NK-92 treated with Interleukin-12 subunit alpha and Interleukin-12 subunit beta, amount 100 ng/mL, for 24 hours (cell line): ENCODE data around the gene ANKS1A.
A peak's percentile ranks its signal among the peaks of the same experiment; 100 is the strongest.
"Not testable (repeated sequence)": the region's sequence is repeated elsewhere in the genome, so short reads cannot be mapped to it uniquely, and the experiment has no call there.

ENCODE experiments used
- DNase-seq: peaks from one replicate; lab custom pipeline; 2025; lab: John Stamatoyannopoulos, UW

ANKS1A gene

GRCh38 chr6:35107761-35108160, 218.7 kb downstream of the ANKS1A start:
- not testable (repeated sequence) for DNase-seq

GRCh38 chr6:35108309-35108885, 219.3 kb downstream of the ANKS1A start:
- no peak for DNase-seq

- no peak for DNase-seq
Observed at GRCh38 chr6:35120746-35121145, 231.7 kb downstream of the ANKS1A start.

GRCh38 chr6:35124356-35124755, 235.3 kb downstream of the ANKS1A start:
- DNase-seq = no peak

GRCh38 chr6:35128042-35128441, 239.0 kb downstream of the ANKS1A start:
- no peak for DNase-seq

GRCh38 chr6:35128496-35128895, 239.4 kb downstream of the ANKS1A start:
- no peak for DNase-seq

GRCh38 chr6:35136185-35136584, 247.1 kb downstream of the ANKS1A start:
- DNase-seq = no peak

- not testable (repeated sequence) for DNase-seq
Observed at GRCh38 chr6:35138191-35138590, 249.1 kb downstream of the ANKS1A start.

GRCh38 chr6:35139470-35139869, 250.4 kb downstream of the ANKS1A start:
- DNase-seq = no peak

GRCh38 chr6:35139924-35140638, 251.0 kb downstream of the ANKS1A start:
- peak; percentile 9 for DNase-seq

GRCh38 chr6:35140639-35141006, 251.6 kb downstream of the ANKS1A start:
- DNase-seq = no peak
